MM.1S (cell line): Measurements from ENCODE around the gene FOXK1.

Experiments used
- DNase-seq: peaks from one replicate; pipeline ENCODE4 v3.0.0-alpha.2; 2015
- H2AFZ ChIP-seq: fragments of 300-600 bp; sonication (generic); 2 replicates; pipeline ENCODE4 v1.6.0; 2016; ENCODE audit warnings: antibody characterized with exemption, low read length
- H3F3A ChIP-seq: fragments of 300-600 bp; sonication (generic); 2 replicates; pipeline ENCODE4 v1.6.1; 2016; ENCODE audit warnings: mild to moderate bottlenecking, antibody characterized with exemption, low read length, moderate library complexity, mixed read lengths; ENCODE audit not compliant: insufficient read depth
- H3K27ac ChIP-seq: fragments of 300-600 bp; sonication (generic); 2 replicates; pipeline ENCODE4 v1.5.1; 2016; ENCODE audit warnings: mild to moderate bottlenecking, low read length
- H3K27me3 ChIP-seq: fragments of 300-600 bp; sonication (generic); replicated peaks from 2 replicates; pipeline ENCODE4 v1.6.0; 2016; ENCODE audit warnings: low read length; ENCODE audit not compliant: insufficient read depth
- H3K36me3 ChIP-seq: fragments of 300-600 bp; sonication (generic); replicated peaks from 2 replicates; pipeline ENCODE4 v1.6.1; 2016; ENCODE audit warnings: mild to moderate bottlenecking, low read length, mixed read lengths; ENCODE audit not compliant: insufficient read depth
- H3K4me1 ChIP-seq: fragments of 300-600 bp; sonication (generic); 2 replicates; pipeline ENCODE4 v1.6.1; 2016; ENCODE audit warnings: low read length, mixed read lengths
- H3K4me2 ChIP-seq: fragments of 300-600 bp; sonication (generic); 2 replicates; pipeline ENCODE4 v1.6.0; 2016; ENCODE audit warnings: low read depth, low read length
- H3K4me3 ChIP-seq: fragments of 300-600 bp; sonication (generic); 2 replicates; pipeline ENCODE4 v1.5.1; 2016; ENCODE audit warnings: low read length, mixed read lengths
- H3K79me2 ChIP-seq: fragments of 300-600 bp; sonication (generic); 2 replicates; pipeline ENCODE4 v1.6.1; 2016; ENCODE audit warnings: mixed run types, low read length, mixed read lengths
- H3K9ac ChIP-seq: fragments of 300-600 bp; sonication (generic); 2 replicates; pipeline ENCODE4 v1.6.1; 2016; ENCODE audit warnings: low read length, mixed read lengths
- H3K9me2 ChIP-seq: fragments of 300-600 bp; sonication (generic); replicated peaks from 2 replicates; pipeline ENCODE4 v1.6.1; 2016; ENCODE audit warnings: mild to moderate bottlenecking, low read length, mixed read lengths; ENCODE audit not compliant: insufficient read depth
- H3K9me3 ChIP-seq: fragments of 300-600 bp; sonication (generic); replicated peaks from 2 replicates; pipeline ENCODE4 v1.6.1; 2016; ENCODE audit warnings: mild to moderate bottlenecking, low read length, mixed read lengths; ENCODE audit not compliant: insufficient read depth
- H4K20me1 ChIP-seq: fragments of 300-600 bp; sonication (generic); 2 replicates; pipeline ENCODE4 v1.6.1; 2016; ENCODE audit warnings: mild to moderate bottlenecking, low read length, moderate library complexity, mixed read lengths; ENCODE audit not compliant: insufficient read depth
- EZH2 ChIP-seq: fragments of 300-600 bp; sonication (generic); optimal IDR thresholded peaks from 2 replicates; pipeline ENCODE3; 2017; ENCODE audit warnings: low read depth, mild to moderate bottlenecking, antibody characterized with exemption, low read length, mixed read lengths
- EZH2phosphoT487 ChIP-seq: fragments of 300-600 bp; sonication (generic); IDR thresholded peaks from 2 replicates; pipeline ENCODE4 v1.6.1; 2018; ENCODE audit warnings: antibody characterized with exemption, low read length
- TF ChIP-seq, protein P1 (sequence below): fragments of 300-600 bp; sonication (generic); IDR thresholded peaks from 2 replicates; pipeline ENCODE4 v1.5.1; 2016; ENCODE audit warnings: antibody characterized with exemption, low read length, mixed read lengths

The FOXK1 gene

DNA sequence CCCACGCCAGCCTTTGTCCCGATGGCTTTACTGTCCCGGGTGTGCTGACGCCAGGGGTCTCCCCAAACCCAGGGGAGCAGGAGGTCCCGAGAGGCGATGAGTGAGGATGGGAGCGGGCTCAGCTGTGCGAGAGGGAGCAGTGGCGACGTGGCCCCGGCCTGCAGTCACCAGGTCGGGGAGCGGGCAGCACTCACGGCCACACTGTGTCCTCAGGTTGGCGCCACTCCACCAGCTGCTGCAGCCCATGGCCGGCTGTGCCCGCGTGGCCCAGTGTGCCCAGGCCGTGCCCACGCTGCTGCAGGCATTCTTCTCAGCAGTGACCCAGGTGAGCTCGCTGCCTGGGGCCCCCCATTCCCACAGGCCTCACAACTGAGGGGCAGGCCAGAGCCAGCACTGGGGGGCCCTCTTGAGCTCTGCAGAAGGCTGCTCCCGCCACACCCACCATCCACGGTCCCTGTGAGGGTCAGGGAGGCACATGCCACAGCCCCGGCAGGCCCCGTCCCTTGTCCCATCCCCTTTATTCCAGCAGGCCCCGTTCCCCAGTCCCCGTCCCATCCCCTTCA is 106.6 kb downstream of the FOXK1 start:
- no peak for DNase-seq
- Histone ChIP-seq H3K27ac (no peak overlapping the region), H3K9me2 (no peaks in the 10 kb centered on the region), H3K9me3 (no peaks in the 10 kb centered on the region), H3K9ac (no peak overlapping the region), H3K4me1 (no peaks in the 10 kb centered on the region), H3K27me3 (no peaks in the 10 kb centered on the region), H4K20me1 (no peaks in the 10 kb centered on the region), H2AFZ (no peak overlapping the region), H3K4me2 (no peak overlapping the region), H3K79me2 (no peaks in the 10 kb centered on the region), H3K4me3 (no peak overlapping the region), H3F3A (no peaks in the 10 kb centered on the region), H3K36me3 (no peaks in the 10 kb centered on the region)
- TF ChIP-seq, protein P1, sequence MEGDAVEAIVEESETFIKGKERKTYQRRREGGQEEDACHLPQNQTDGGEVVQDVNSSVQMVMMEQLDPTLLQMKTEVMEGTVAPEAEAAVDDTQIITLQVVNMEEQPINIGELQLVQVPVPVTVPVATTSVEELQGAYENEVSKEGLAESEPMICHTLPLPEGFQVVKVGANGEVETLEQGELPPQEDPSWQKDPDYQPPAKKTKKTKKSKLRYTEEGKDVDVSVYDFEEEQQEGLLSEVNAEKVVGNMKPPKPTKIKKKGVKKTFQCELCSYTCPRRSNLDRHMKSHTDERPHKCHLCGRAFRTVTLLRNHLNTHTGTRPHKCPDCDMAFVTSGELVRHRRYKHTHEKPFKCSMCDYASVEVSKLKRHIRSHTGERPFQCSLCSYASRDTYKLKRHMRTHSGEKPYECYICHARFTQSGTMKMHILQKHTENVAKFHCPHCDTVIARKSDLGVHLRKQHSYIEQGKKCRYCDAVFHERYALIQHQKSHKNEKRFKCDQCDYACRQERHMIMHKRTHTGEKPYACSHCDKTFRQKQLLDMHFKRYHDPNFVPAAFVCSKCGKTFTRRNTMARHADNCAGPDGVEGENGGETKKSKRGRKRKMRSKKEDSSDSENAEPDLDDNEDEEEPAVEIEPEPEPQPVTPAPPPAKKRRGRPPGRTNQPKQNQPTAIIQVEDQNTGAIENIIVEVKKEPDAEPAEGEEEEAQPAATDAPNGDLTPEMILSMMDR: no peak
- TF ChIP-seq EZH2phosphoT487: no peak
- no peak for TF ChIP-seq EZH2

DNA sequence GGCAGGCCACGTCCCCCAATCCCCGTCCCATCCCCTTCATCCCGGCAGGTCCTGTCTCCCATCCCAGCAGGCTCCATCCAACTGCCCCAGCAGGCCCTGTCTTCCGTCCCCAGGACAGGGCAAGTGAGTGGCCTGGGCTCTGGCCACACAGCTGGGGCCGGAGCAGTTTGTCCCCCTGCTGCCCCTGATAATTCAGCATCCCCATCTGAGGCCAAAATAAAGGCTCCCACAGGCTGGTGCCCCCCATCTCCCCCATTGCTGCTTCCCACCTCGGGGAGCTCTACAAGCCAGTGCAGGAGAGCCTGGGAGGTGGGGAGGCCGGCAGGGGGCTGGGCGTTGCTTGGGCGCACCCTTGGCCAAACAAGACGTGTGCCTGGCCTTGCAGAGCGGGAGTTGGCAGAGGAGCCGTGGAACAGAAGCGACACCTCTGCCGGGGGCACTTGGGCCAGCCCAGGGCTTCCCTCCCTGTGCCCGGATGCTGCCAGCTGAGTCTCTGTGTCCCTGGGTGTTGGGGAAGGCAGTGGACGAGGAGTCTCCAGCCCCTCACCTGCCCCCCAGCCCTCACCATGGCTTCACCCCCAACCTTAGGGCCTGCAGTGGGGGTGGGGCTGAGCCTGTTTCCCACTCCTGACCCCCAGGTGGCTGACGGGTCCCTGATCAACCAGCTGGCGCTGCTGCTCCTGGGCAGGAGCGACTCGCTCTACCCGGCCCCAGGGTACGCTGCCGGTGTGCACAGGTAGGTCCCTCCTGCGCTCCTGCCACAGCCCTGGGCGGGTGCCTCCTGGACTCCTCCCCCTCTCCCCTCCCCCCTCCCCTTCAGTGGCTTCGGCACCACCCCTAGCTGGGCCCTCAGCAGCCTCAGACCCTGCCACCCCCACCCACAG is 107.3 kb downstream of the FOXK1 start:
- H3K27ac ChIP-seq: no peak overlapping the region
- H2AFZ ChIP-seq: no peak overlapping the region
- no peak overlapping the region for H3K9ac ChIP-seq
- H3K9me3 ChIP-seq: no peaks in the 10 kb centered on the region
- H3K4me1 ChIP-seq: no peaks in the 10 kb centered on the region
- no peaks in the 10 kb centered on the region for H3F3A ChIP-seq
- H3K79me2 ChIP-seq: no peaks in the 10 kb centered on the region
- TF ChIP-seq, protein P1: no peak
- TF ChIP-seq EZH2 (no peak), EZH2phosphoT487 (no peak)
- no peak for DNase-seq
- H3K4me3 ChIP-seq: no peak overlapping the region
- no peaks in the 10 kb centered on the region for H3K27me3 ChIP-seq
- no peaks in the 10 kb centered on the region for H4K20me1 ChIP-seq
- H3K36me3 ChIP-seq: no peaks in the 10 kb centered on the region
- H3K9me2 ChIP-seq: no peaks in the 10 kb centered on the region
- no peak overlapping the region for H3K4me2 ChIP-seq

DNA sequence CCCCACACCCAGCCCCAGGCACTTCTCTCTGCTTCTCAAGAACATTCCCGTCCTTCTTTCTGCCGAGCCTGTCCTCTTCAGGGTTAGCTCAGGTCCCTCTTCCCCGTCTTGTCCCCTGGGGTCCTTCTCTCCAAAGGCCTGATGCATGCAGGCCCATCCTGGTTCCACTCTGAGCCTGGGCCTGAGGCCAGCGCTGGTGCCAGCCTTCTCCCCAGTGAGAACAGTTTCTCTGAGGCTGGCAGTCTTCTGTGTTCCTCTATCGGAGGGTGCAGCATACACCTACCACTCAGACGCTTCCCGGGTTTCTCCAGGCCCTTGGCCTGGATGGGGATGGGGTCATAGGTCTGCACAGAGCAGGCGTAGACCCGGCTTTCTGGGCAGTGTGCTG is 108.0 kb downstream of the FOXK1 start:
- Histone ChIP-seq H3K4me1 (no peaks in the 10 kb centered on the region), H3K9me2 (no peaks in the 10 kb centered on the region), H3K36me3 (no peaks in the 10 kb centered on the region), H3K79me2 (no peaks in the 10 kb centered on the region), H4K20me1 (no peaks in the 10 kb centered on the region), H3K27me3 (no peaks in the 10 kb centered on the region), H3K9me3 (no peaks in the 10 kb centered on the region), H3F3A (no peaks in the 10 kb centered on the region), H3K9ac (no peak overlapping the region), H2AFZ (no peak overlapping the region), H3K27ac (no peak overlapping the region), H3K4me2 (no peak overlapping the region), H3K4me3 (no peak overlapping the region)
- no peak for DNase-seq
- TF ChIP-seq, protein P1: no peak
- no peak for TF ChIP-seq EZH2phosphoT487
- no peak for TF ChIP-seq EZH2
